CD14-positive monocyte (primary cell): Measurements from ENCODE around the gene TFDP2. TPM values are rescaled to one million over a fixed set of nuclear protein-coding genes. Genes with fewer than 3 reads are reported as not detected.

ENCODE experiments used
- DNase-seq, 3 donors: peaks; one replicate each; pipeline ENCODE4 v3.0.0-alpha.2; 2011 to 2022
- H2AFZ ChIP-seq: 2 replicates; pipeline ENCODE4 v1.6.0; 2012; ENCODE audit warnings: mild to moderate bottlenecking, low read depth, low read length, inconsistent platforms; ENCODE audit not compliant: insufficient read depth, poor library complexity, severe bottlenecking
- H3K27ac ChIP-seq, 2 donors: 1 replicate in 1 of 2; 2 replicates in 1 of 2; pipeline ENCODE4 v1.5.1; 2012 to 2013; ENCODE audit warnings: low read length in 2 of 2, control low read depth in 1 of 2, inconsistent platforms in 1 of 2, low read depth in 1 of 2, mild to moderate bottlenecking in 1 of 2
- H3K27me3 ChIP-seq, 2 donors: one replicate each; pipeline versions ENCODE4 v1.6.0 to v1.6.1; 2011 to 2013; ENCODE audit warnings: low read length in 2 of 2; ENCODE audit not compliant: control insufficient read depth in 2 of 2, insufficient read depth in 2 of 2
- H3K36me3 ChIP-seq, 2 donors: replicated peaks in 1 of 2; 1 replicate in 1 of 2; 2 replicates in 1 of 2; pipeline versions ENCODE4 v1.5.1 to v1.6.1; 2012 to 2013; ENCODE audit warnings: low read length in 2 of 2, control low read depth in 1 of 2, inconsistent platforms in 1 of 2, mild to moderate bottlenecking in 1 of 2; ENCODE audit not compliant: insufficient read depth in 2 of 2, control insufficient read depth in 1 of 2
- H3K4me1 ChIP-seq, 2 donors: 1 replicate in 1 of 2; 2 replicates in 1 of 2; pipeline versions ENCODE4 v1.5.1 to v1.6.1; 2012 to 2013; ENCODE audit warnings: low read length in 2 of 2, control low read depth in 1 of 2, inconsistent platforms in 1 of 2, mild to moderate bottlenecking in 1 of 2, moderate library complexity in 1 of 2; ENCODE audit not compliant: insufficient read depth in 2 of 2, control insufficient read depth in 1 of 2
- H3K4me2 ChIP-seq: replicated peaks from 2 replicates; pipeline ENCODE3; 2012; ENCODE audit warnings: low read length, moderate library complexity, mild to moderate bottlenecking; ENCODE audit not compliant: poor library complexity, severe bottlenecking; ENCODE audit errors: extremely low read depth
- H3K4me3 ChIP-seq, 3 experiments: fragments of 200-600 bp in 1 of 3; sonication (generic) in 1 of 3; replicated peaks in 1 of 3; 1 replicate in 2 of 3; 2 replicates in 1 of 3; pipeline ENCODE4 v1.5.1; 2011 to 2013; ENCODE audit warnings: low read length in 3 of 3, mild to moderate bottlenecking in 3 of 3, control low read depth in 2 of 3, low read depth in 2 of 3, inconsistent platforms in 1 of 3, moderate library complexity in 1 of 3
- H3K79me2 ChIP-seq: 2 replicates; pipeline ENCODE4 v1.6.0; 2012; ENCODE audit warnings: mild to moderate bottlenecking, control low read depth, inconsistent platforms, low read length, moderate library complexity; ENCODE audit not compliant: insufficient read depth
- H3K9ac ChIP-seq: 2 replicates; pipeline ENCODE4 v1.6.0; 2017; ENCODE audit warnings: low read length, mild to moderate bottlenecking; ENCODE audit not compliant: insufficient read depth, poor library complexity, severe bottlenecking
- H3K9me3 ChIP-seq, 2 donors: replicated peaks in 1 of 2; 1 replicate in 1 of 2; 2 replicates in 1 of 2; pipeline versions ENCODE4 v1.5.1 to v1.6.1; 2012 to 2013; ENCODE audit warnings: low read length in 2 of 2, control low read depth in 1 of 2; ENCODE audit not compliant: control insufficient read depth in 1 of 2, insufficient read depth in 1 of 2
- H4K20me1 ChIP-seq: 2 replicates; pipeline ENCODE4 v1.6.0; 2012; ENCODE audit warnings: mild to moderate bottlenecking, low read length, control low read depth, moderate library complexity; ENCODE audit not compliant: insufficient read depth
- H3K27ac Mint-ChIP-seq, 7 donors: one replicate each; pipeline ENCODE4 v1.8.0; 2020; ENCODE audit warnings: mild to moderate bottlenecking in 7 of 7, mixed read lengths in 7 of 7, moderate library complexity in 6 of 7, inconsistent platforms in 2 of 7
- H3K27me3 Mint-ChIP-seq, 3 donors: one replicate each; pipeline ENCODE4 v1.8.0; 2021 to 2022; ENCODE audit warnings: low read depth in 3 of 3, mild to moderate bottlenecking in 3 of 3, mixed read lengths in 3 of 3, moderate library complexity in 3 of 3, inconsistent platforms in 1 of 3
- H3K36me3 Mint-ChIP-seq, 2 donors: one replicate each; pipeline ENCODE4 v1.8.0; 2020; ENCODE audit warnings: mixed read lengths in 2 of 2, inconsistent platforms in 1 of 2, mild to moderate bottlenecking in 1 of 2
- H3K4me1 Mint-ChIP-seq: one replicate; pipeline ENCODE4 v1.8.0; 2020; ENCODE audit warnings: mild to moderate bottlenecking, mixed read lengths
- H3K4me3 Mint-ChIP-seq, 2 donors: one replicate each; pipeline ENCODE4 v1.8.0; 2020; ENCODE audit warnings: mild to moderate bottlenecking in 2 of 2, mixed read lengths in 2 of 2, moderate library complexity in 1 of 2
- H3K9me3 Mint-ChIP-seq, 7 donors: one replicate each; pipeline ENCODE4 v1.8.0; 2020 to 2022; ENCODE audit warnings: mixed read lengths in 7 of 7, mild to moderate bottlenecking in 6 of 7, moderate library complexity in 6 of 7, inconsistent platforms in 2 of 7
- CTCF ChIP-seq: fragments of 200-600 bp; IDR thresholded peaks from one replicate; pipeline ENCODE4 v1.8.0; 2022; ENCODE audit warnings: antibody characterized with exemption, mild to moderate bottlenecking
- WGBS: methylation state at CpG from one replicate; pipeline ENCODE4 v1.1.5; 2013; ENCODE audit warnings: missing lambda C conversion rate; ENCODE audit not compliant: insufficient coverage; 5-methylcytosine and 5-hydroxymethylcytosine counted together
- intact Hi-C, 2 donors: fragments of 100-400 bp; cut with micrococcal nuclease; formaldehyde crosslinking; loops; one replicate each; pipeline versions ENCODE4 v1.15.0 to v1.15.1; 2023
- polyA plus RNA-seq, 3 donors: library from polyadenylated mRNA; depleted of rRNA in 1 of 3; unstranded in 2 of 3; stranded (reverse) in 1 of 3; fragments of 300-500 nt in 2 of 3; fragments of >200 nt in 1 of 3; fragmentation: Illumina TruSeq in 2 of 3; gene quantifications; 1 replicate in 2 of 3; 2 replicates in 1 of 3; pipeline ENCODE4 v1.2.3, GENCODE V29; 2012 to 2021

Gene TFDP2
- polyA plus RNA-seq, 3 donors, result 1.1 to 3.5 (median 1.7) TPM

GRCh38 chr3:141941093-141941492, 208.3 kb downstream of the TFDP2 start:
- WGBS, result 1% methylated on average over 7 of the region's 8 CpGs
- Mint-ChIP-seq H3K9me3 (peaks cover 0 to 7% (median 0%) of the 10 kb centered on the region in 7 donors), H3K4me1 (peaks cover 18% of the 10 kb centered on the region), H3K4me3 (peak overlapping the region; percentile 67 to 87), H3K27ac (no peak overlapping the region), H3K36me3 (no peaks in the 10 kb centered on the region), H3K27me3 (peaks cover 0 to 5% (median 3%) of the 10 kb centered on the region in 3 donors)
- Histone ChIP-seq H3K4me3 (peak overlapping the region in 1 of 3 experiments; percentile 18), H3K27ac (no peak overlapping the region), H3K79me2 (no peaks in the 10 kb centered on the region), H2AFZ (peak overlapping the region; percentile 58), H3K9ac (no peak overlapping the region), H3K4me1 (peaks cover 7 to 14% of the 10 kb centered on the region in 2 donors), H3K27me3 (no peaks in the 10 kb centered on the region), H4K20me1 (no peaks in the 10 kb centered on the region), H3K9me3 (no peaks in the 10 kb centered on the region), H3K36me3 (no peaks in the 10 kb centered on the region), H3K4me2 (peak overlapping the region; percentile 46)
- TF ChIP-seq CTCF, result no peak
- peak in 2 of 3 donors; percentile 12 for DNase-seq
- intact Hi-C loops, result no loop called here

GRCh38 chr3:141940194-141940776, 209.1 kb downstream of the TFDP2 start:
- H3K36me3 Mint-ChIP-seq, result no peaks in the 10 kb centered on the region
- no peak overlapping the region for H3K4me3 Mint-ChIP-seq
- Histone ChIP-seq H3K27me3 (no peaks in the 10 kb centered on the region), H3K27ac (no peak overlapping the region), H4K20me1 (no peaks in the 10 kb centered on the region), H3K4me2 (no peak overlapping the region), H3K36me3 (no peaks in the 10 kb centered on the region), H3K4me1 (peaks cover 7 to 14% of the 10 kb centered on the region in 2 donors), H3K9me3 (no peaks in the 10 kb centered on the region), H2AFZ (peak overlapping the region; percentile 58), H3K4me3 (no peak overlapping the region), H3K9ac (no peak overlapping the region), H3K79me2 (no peaks in the 10 kb centered on the region)
- peaks cover 0 to 5% (median 3%) of the 10 kb centered on the region in 3 donors for H3K27me3 Mint-ChIP-seq
- H3K4me1 Mint-ChIP-seq, result peaks cover 18% of the 10 kb centered on the region
- peak in 2 of 3 donors; percentile 3 to 15 for DNase-seq
- 6% methylated on average over 5 of the region's 12 CpGs for WGBS
- H3K27ac Mint-ChIP-seq, result peak overlapping the region in 3 of 7 donors; percentile 33 to 50 (median 33)
- peaks cover 0 to 7% (median 0%) of the 10 kb centered on the region in 7 donors for H3K9me3 Mint-ChIP-seq
- TF ChIP-seq CTCF, result no peak
- intact Hi-C loops, result no loop called here
